Mammary epithelial cell (primary cell): ENCODE data around the gene EXOC3L1.

Experiments used
- EZH2 ChIP-seq: IDR thresholded peaks from 2 replicates; pipeline ENCODE4 v1.6.1; 2012; ENCODE audit warnings: low read length, inconsistent platforms, borderline replicate concordance
- TF ChIP-seq, protein P1 (sequence below), 2 donors: IDR thresholded peaks in 1 of 2; conservative IDR thresholded peaks in 1 of 2; 2 replicates each; pipeline ENCODE4 v1.5.1; 2011 to 2012; ENCODE audit warnings: inconsistent platforms in 2 of 2, low read length in 2 of 2, mild to moderate bottlenecking in 2 of 2, control low read depth in 1 of 2, low read depth in 1 of 2; ENCODE audit not compliant: insufficient read depth in 1 of 2; ENCODE audit errors: extremely low read depth in 1 of 2

DNA sequence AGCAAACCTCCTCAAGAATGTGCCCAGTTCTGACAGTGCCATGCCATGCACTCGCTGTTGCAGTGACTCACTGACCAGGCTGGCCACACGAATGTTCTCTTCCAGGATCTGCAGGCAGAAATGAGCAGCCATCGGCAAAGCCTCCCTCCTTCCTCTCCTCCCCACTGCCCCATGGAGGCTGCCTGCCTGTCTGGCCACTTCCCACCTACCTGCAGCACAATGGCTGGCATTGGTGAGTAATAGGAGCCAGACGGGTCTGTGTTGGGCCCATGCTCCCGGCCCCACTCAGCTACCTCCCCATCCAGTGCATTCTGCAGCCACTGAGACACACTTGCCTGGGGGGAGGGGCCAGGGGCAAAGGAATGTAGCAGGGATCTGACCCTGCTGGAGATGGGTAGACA is 3.4 kb downstream of the EXOC3L1 start:
- TF ChIP-seq, protein P1, sequence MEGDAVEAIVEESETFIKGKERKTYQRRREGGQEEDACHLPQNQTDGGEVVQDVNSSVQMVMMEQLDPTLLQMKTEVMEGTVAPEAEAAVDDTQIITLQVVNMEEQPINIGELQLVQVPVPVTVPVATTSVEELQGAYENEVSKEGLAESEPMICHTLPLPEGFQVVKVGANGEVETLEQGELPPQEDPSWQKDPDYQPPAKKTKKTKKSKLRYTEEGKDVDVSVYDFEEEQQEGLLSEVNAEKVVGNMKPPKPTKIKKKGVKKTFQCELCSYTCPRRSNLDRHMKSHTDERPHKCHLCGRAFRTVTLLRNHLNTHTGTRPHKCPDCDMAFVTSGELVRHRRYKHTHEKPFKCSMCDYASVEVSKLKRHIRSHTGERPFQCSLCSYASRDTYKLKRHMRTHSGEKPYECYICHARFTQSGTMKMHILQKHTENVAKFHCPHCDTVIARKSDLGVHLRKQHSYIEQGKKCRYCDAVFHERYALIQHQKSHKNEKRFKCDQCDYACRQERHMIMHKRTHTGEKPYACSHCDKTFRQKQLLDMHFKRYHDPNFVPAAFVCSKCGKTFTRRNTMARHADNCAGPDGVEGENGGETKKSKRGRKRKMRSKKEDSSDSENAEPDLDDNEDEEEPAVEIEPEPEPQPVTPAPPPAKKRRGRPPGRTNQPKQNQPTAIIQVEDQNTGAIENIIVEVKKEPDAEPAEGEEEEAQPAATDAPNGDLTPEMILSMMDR (conservative IDR thresholded peaks at IDR 0.05 in 1 of 2, IDR thresholded peaks at IDR 0.05 in 1 of 2; ENCODE audit: extremely low read depth in 1 of 2, insufficient read depth in 1 of 2, low read depth in 1 of 2, low read length in 2 of 2), result no peak
- TF ChIP-seq EZH2, result no peak
